Naive thymus-derived CD8-positive, alpha-beta T cell (primary cell): ENCODE results near the gene DFFA. TPM values are rescaled to one million over a fixed set of nuclear protein-coding genes. Genes with fewer than 3 reads are reported as not detected.
A peak's percentile ranks its signal among the peaks of the same experiment; 100 is the strongest.
"Not testable (repeated sequence)": the region's sequence is repeated elsewhere in the genome, so short reads cannot be mapped to it uniquely, and the experiment has no call there.

Experiments
- ATAC-seq, 2 donors: fragments of 150-1000 bp; cut with Tn5 transposase in 1 of 2; sonication (Bioruptor Pico), chemical (Tn5 transposase) in 1 of 2; 1 replicate in 1 of 2; 2 replicates in 1 of 2; pipeline ENCODE4 v1.10.0; 2021; ENCODE audit warnings: mild to moderate bottlenecking in 2 of 2, moderate library complexity in 2 of 2
- POLR2A ChIA-PET: fragments of 350-600 bp; sonication (Branson Sonifier 250); formaldehyde crosslinking; loops from one replicate; lab custom pipeline; 2021; ENCODE audit warnings: antibody characterized with exemption; lab: Charles Lee
- DNase-seq, 10 donors: peaks; one replicate each; pipeline versions ENCODE4 v3.0.0 to v3.0.0-alpha.2; 2020 to 2022
- H3K27ac Mint-ChIP-seq, 10 donors: one replicate each; pipeline ENCODE4 v1.8.0; 2020 to 2022; ENCODE audit warnings: mild to moderate bottlenecking in 10 of 10, mixed read lengths in 10 of 10, moderate library complexity in 4 of 10, inconsistent platforms in 1 of 10
- H3K27me3 Mint-ChIP-seq, 5 donors: one replicate each; pipeline ENCODE4 v1.8.0; 2021 to 2022; ENCODE audit warnings: mixed read lengths in 5 of 5
- H3K36me3 Mint-ChIP-seq, 3 donors: one replicate each; pipeline ENCODE4 v1.8.0; 2020 to 2022; ENCODE audit warnings: mixed read lengths in 3 of 3, mild to moderate bottlenecking in 2 of 3, inconsistent platforms in 1 of 3
- H3K4me1 Mint-ChIP-seq, 4 donors: one replicate each; pipeline ENCODE4 v1.8.0; 2021 to 2022; ENCODE audit warnings: mixed read lengths in 4 of 4
- H3K4me3 Mint-ChIP-seq, 10 donors: one replicate each; pipeline ENCODE4 v1.8.0; 2020 to 2022; ENCODE audit warnings: mild to moderate bottlenecking in 10 of 10, mixed read lengths in 10 of 10, moderate library complexity in 6 of 10, inconsistent platforms in 1 of 10
- H3K9me3 Mint-ChIP-seq, 9 donors: one replicate each; pipeline ENCODE4 v1.8.0; 2020 to 2022; ENCODE audit warnings: mixed read lengths in 9 of 9, mild to moderate bottlenecking in 3 of 9, inconsistent platforms in 1 of 9, moderate library complexity in 1 of 9
- polyA plus RNA-seq, 3 donors: library from polyadenylated mRNA; unstranded; fragments of 300-500 nt; fragmentation: Illumina TruSeq; gene quantifications; one replicate each; pipeline ENCODE4 v1.2.3, GENCODE V29; 2021
- total RNA-seq, 8 experiments: library from RNA in 2 of 8; stranded (reverse) in 2 of 8; gene quantifications; one replicate each; pipeline ENCODE4 v1.2.3 and lab custom pipeline; 2021 to 2026

The DFFA gene
- total and polyA plus RNA-seq, 5 experiments from 2014 or later = 18.4 to 42.6 (median 30.2) TPM

DNA sequence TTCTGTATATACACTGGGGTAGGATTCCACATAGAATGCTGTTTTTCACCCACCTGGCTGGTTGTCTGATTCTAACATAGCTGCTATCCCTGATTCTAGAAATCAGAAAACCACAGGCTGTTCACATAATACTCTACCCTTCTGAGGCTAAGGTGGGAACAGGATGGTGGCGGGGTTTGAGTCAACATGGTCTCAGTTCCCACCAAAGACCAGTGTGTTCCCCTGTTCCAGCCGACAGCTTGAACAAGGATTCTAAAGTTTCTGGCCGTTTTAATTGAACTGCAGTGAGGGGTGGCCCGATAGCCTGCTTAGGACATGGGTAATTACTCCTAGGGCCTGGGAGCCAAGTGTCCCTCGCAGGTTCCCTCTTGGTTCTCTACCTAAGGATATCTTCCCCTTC, 40.9 kb upstream of the DFFA start:
- Mint-ChIP-seq H3K4me3 (peak overlapping the region in 4 of 10 donors; percentile 6 to 52 (median 40)), H3K27ac (peak overlapping the region in 9 of 10 donors; percentile 41 to 91 (median 71)), H3K36me3 (peaks cover 0 to 6% (median 0%) of the 10 kb centered on the region in 3 donors), H3K9me3 (no peaks in the 10 kb centered on the region), H3K27me3 (no peaks in the 10 kb centered on the region), H3K4me1 (peaks cover 25 to 91% (median 75%) of the 10 kb centered on the region in 4 donors)
- no peak for ATAC-seq
- DNase-seq = no peak
- POLR2A ChIA-PET = interaction anchor here (0.7 to 1.0 kb wide), 2 partner anchors 10 to 37 kb away, joined by 3 to 4 read pairs; no protein-coding TSS in a partner anchor

DNA sequence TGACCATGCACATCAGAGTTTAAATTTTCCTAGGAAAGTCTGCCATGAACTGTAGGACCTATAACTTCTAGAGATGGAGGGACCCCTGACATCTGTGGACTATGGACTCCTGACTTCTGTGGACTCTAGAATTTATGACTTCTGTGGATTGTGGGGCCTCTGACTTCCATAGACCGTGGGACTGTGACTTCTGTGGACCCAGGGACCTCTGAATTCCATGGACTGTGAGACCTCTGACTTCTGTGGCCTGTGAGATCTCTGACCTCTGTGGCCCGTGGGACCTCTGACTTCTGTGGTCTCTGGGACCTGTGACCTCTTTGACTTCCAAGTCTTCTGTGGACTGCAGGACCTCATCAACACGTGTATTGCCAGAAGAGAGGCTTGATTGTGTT, 39.2 kb upstream of the DFFA start:
- no peak for DNase-seq
- Mint-ChIP-seq H3K36me3 (peaks cover 0 to 3% (median 0%) of the 10 kb centered on the region in 3 donors), H3K4me3 (peak overlapping the region; percentile 65 to 87 (median 76)), H3K4me1 (peaks cover 26 to 90% (median 77%) of the 10 kb centered on the region in 4 donors), H3K27me3 (no peaks in the 10 kb centered on the region), H3K9me3 (no peaks in the 10 kb centered on the region), H3K27ac (peak overlapping the region; percentile 61 to 94 (median 84))
- no peak for ATAC-seq
- POLR2A ChIA-PET = interaction anchor here (0.5 to 2.0 kb wide), 5 partner anchors 9 to 1510 kb away, joined by 3 to 8 read pairs (median 3); partner anchors contain the start of gene TARDBP

DNA sequence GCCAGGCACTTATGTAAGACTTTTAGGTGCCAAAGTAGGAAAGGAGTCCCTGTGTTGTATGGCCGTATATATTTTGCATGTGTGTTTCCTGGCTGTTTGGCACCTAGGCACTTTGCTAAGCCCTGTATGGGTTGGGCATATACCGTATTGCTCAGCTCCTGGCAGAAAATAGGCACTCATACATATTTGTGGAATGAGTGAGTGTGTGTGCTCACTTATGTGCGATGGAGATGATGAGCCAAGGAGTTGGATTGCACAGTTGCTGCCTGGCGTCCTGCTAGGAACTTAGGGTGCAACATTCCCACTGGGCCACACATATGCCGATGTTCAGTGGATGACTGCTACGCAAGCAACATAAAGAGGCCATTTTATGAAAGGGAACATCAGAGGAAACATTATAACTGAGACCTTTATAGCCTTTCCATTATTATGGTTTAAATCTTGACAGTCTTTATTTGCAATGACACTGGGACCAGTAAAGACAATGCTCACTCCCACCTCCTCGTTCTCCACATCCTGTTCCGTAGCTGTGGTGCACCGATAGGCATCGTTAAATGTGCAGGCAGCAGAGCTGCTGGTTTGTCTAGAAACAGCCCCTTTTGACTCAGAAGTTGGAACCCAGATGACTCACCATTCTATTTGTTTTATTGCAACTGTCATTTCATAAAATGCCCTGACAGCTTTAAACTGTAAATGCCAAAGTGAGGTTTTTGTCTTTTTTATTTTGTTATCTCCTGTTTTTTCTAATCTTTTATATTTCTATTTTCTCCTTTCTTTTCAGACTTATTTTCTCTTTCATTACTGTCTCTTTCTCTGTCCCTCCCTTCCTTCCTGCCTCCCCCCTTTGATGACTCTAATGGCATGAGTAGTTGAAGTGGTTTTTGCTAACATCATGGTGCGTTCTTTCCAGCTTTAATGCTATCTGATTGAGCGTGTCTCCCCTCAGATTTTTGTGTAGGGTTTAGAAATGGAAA, 38.5 kb upstream of the DFFA start:
- Mint-ChIP-seq H3K27me3 (no peaks in the 10 kb centered on the region), H3K4me3 (peak overlapping the region; percentile 65 to 87 (median 76)), H3K36me3 (peaks cover 0 to 3% (median 0%) of the 10 kb centered on the region in 3 donors), H3K9me3 (no peaks in the 10 kb centered on the region), H3K4me1 (peaks cover 28 to 85% (median 72%) of the 10 kb centered on the region in 4 donors), H3K27ac (peak overlapping the region; percentile 61 to 94 (median 84))
- DNase-seq = peak; percentile 22 to 87 (median 66)
- POLR2A ChIA-PET = interaction anchor here (0.5 to 2.0 kb wide), 6 partner anchors 8 to 1509 kb away, joined by 3 to 8 read pairs (median 3); partner anchors contain the start of gene TARDBP
- peak; percentile 92 to 97 for ATAC-seq

DNA sequence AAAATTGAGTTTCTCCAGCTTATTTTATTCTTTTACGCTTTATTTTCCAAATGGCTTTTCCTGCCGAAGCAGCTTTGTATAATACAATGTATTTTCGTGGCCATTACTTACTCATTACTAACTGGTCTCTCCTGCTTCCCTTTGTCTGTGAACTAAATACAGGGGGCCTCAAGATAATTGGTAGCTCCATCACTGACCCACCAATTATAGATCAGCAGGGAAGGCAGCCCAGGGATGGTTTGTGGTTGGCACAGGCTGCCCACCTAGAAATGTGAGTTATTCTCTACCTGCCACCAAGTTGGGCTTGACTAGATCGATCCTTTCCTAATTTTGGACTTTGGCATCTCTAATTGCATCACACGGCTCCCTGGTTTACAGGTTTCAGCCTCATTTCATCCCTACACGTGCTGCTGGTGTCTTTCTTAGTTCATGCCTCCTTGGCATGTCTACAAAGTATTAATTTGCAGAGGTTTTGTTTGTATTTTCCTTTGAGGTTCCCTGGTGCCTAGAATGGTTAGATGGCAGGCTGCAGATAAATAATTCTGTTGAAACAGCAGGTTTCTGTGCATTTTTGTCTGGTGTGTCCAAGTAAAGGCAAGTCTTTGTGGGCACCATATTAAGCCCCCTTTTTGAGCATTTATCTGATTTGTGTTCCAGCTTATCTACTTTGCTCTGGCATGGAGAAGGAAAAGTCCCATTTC, 37.6 kb upstream of the DFFA start:
- DNase-seq = no peak
- no peaks in the 10 kb centered on the region for H3K9me3 Mint-ChIP-seq
- H3K36me3 Mint-ChIP-seq = peaks cover 0 to 5% (median 0%) of the 10 kb centered on the region in 3 donors
- H3K27ac Mint-ChIP-seq = peak overlapping the region in 9 of 10 donors; percentile 78 to 94 (median 85)
- no peaks in the 10 kb centered on the region for H3K27me3 Mint-ChIP-seq
- H3K4me1 Mint-ChIP-seq = peaks cover 24 to 79% (median 67%) of the 10 kb centered on the region in 4 donors
- POLR2A ChIA-PET = interaction anchor here (0.6 to 2.0 kb wide), 3 partner anchors 12 to 503 kb away, joined by 3 to 8 read pairs (median 5); partner anchors contain the start of gene TARDBP
- ATAC-seq = no peak
- peak overlapping the region in 8 of 10 donors; percentile 65 to 87 (median 76) for H3K4me3 Mint-ChIP-seq

DNA sequence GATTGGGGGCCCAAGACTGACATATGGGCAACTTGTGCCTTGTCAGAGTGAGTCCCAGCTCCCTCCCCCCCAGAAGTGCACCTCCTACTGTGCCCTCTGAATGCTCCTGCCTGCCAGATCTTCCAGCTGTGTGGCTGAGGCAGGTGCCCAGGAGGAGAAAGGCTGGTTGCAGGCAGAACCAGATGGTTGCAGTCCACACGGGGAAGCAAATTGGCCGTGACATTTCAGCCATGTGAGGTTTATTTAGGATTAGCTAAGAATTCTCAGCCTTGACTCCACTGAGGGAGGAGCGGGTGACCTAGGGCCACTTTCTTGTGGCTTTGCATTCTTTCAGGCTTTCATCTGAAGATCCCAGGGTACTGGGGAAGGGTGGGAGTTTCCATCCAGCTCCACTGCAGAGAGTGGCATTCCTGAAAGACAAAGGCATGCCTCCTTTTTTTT, 36.2 kb upstream of the DFFA start:
- Mint-ChIP-seq H3K9me3 (no peaks in the 10 kb centered on the region), H3K27ac (peak overlapping the region in 2 of 10 donors; percentile 13 to 43), H3K36me3 (peaks cover 0 to 8% (median 0%) of the 10 kb centered on the region in 3 donors), H3K27me3 (no peaks in the 10 kb centered on the region), H3K4me3 (no peak overlapping the region), H3K4me1 (peaks cover 16 to 65% (median 55%) of the 10 kb centered on the region in 4 donors)
- POLR2A ChIA-PET = interaction anchor here (1.0 to 3.9 kb wide), 3 partner anchors 8 to 12 kb away, joined by 4 to 16 read pairs (median 5); no protein-coding TSS in a partner anchor
- ATAC-seq = no peak
- DNase-seq = no peak

DNA sequence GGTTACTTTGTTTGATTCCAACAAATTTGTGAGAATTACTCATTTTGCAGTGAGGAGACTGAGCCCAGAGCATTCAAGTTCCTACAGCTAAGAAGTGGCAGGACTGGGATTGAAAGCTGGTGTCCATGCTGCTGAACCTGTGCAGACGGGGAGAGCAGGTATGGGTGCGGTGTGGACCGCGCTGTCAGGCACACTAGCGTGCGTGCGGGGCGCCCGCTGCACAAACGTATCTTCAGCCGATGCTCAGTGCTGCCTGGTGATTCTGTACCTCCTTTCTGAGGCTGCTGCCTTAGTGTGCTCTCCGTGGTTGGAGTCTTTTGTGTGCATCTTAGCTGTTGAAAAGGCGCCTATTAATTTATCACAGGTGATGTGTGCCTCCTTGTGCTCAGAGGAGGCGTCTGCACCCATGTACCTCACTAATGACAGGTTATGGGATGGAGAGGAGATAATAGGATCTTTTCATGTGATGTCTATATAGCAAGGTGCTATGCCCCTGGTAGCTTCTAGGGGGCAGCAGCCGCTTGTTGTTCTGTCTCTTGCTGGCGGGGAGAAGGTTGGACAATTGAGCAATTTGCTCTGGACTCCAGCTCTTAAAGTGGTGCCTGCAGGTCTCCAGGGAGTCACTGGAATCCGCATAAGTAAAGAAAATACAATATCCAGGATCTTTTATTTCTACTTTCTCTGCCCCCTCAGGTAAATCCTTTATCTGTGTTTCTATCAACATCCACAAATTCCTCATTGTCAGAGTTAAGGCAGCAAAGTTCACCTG, 35.0 kb upstream of the DFFA start:
- H3K27me3 Mint-ChIP-seq = no peaks in the 10 kb centered on the region
- peaks cover 14 to 56% (median 47%) of the 10 kb centered on the region in 4 donors for H3K4me1 Mint-ChIP-seq
- peak overlapping the region in 2 of 10 donors; percentile 3 to 16 for H3K4me3 Mint-ChIP-seq
- POLR2A ChIA-PET = interaction anchor here (0.7 to 3.9 kb wide), 2 partner anchors 11 to 1375 kb away, joined by 3 to 16 read pairs; no protein-coding TSS in a partner anchor
- ATAC-seq (peak; percentile 43 to 66), DNase-seq (peak; percentile 22 to 70 (median 42))
- H3K9me3 Mint-ChIP-seq = no peaks in the 10 kb centered on the region
- H3K36me3 Mint-ChIP-seq = peaks cover 0 to 9% (median 0%) of the 10 kb centered on the region in 3 donors
- H3K27ac Mint-ChIP-seq = peak overlapping the region in 9 of 10 donors; percentile 7 to 81 (median 70)

DNA sequence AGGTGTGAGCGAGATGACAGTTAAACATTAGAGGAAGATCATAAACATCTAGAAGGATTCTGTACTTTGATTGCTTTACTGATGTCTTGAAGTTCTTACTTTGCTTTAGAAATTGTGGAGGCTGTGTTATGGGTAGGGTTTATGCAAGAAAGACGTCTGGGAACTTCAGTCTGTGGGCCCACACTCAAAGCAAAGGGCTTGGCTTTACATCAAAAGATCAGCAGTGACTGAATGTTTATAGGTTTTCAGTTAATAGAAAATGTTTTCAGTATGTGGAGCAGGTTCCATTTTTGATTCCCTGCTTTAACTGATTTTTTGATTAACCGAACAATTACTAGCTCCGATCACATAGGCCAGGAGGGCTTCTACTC, 34.3 kb upstream of the DFFA start:
- H3K36me3 Mint-ChIP-seq = peaks cover 0 to 13% (median 0%) of the 10 kb centered on the region in 3 donors
- ATAC-seq = no peak
- peak overlapping the region in 5 of 10 donors; percentile 19 to 70 (median 52) for H3K27ac Mint-ChIP-seq
- H3K27me3 Mint-ChIP-seq = no peaks in the 10 kb centered on the region
- POLR2A ChIA-PET = interaction anchor here (3.9 kb wide), 1 partner anchor 10 kb away, joined by 16 read pairs; no protein-coding TSS in a partner anchor
- DNase-seq = no peak
- peaks cover 14 to 57% (median 46%) of the 10 kb centered on the region in 4 donors for H3K4me1 Mint-ChIP-seq
- H3K4me3 Mint-ChIP-seq = no peak overlapping the region
- H3K9me3 Mint-ChIP-seq = no peaks in the 10 kb centered on the region

DNA sequence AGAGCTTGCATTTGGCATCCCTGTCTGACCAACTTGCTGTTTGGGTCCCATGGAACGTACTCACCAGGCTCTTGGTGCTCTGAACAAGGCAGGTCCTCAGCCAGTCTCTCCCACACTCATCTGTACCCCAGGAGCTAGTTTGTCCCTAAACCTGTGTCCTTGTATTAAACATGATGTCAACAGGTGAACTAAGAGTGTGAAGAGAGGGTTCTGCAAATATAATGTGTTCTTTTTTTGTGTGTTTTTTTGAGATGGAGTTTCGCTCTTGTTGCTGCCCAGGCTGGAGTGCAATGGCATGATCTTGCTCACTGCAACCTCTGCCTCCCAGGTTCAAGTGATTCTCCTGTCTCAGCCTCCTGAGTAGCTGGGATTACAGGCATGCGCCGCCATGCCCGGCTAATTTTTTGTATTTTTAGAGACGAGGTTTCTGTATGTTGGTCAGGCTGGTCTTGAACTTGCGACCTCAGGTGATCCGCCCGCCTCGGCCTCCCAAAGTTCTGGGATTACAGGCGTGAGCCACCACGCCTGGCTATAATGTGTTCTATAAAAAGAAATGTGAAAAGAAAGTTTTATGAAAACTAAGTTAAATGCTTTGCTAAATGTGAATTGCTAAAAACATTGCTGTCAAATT, 33.8 kb upstream of the DFFA start:
- not testable (repeated sequence) for H3K9me3 Mint-ChIP-seq, H3K27me3 Mint-ChIP-seq, ATAC-seq, DNase-seq, H3K4me3 Mint-ChIP-seq
- POLR2A ChIA-PET = interaction anchor here (3.9 kb wide), 1 partner anchor 10 kb away, joined by 16 read pairs; no protein-coding TSS in a partner anchor
- peaks cover 0 to 13% (median 0%) of the 10 kb centered on the region in 3 donors for H3K36me3 Mint-ChIP-seq
- peaks cover 14 to 52% (median 41%) of the 10 kb centered on the region in 4 donors for H3K4me1 Mint-ChIP-seq
- H3K27ac Mint-ChIP-seq = peak overlapping the region in 6 of 10 donors; percentile 19 to 70 (median 42)

DNA sequence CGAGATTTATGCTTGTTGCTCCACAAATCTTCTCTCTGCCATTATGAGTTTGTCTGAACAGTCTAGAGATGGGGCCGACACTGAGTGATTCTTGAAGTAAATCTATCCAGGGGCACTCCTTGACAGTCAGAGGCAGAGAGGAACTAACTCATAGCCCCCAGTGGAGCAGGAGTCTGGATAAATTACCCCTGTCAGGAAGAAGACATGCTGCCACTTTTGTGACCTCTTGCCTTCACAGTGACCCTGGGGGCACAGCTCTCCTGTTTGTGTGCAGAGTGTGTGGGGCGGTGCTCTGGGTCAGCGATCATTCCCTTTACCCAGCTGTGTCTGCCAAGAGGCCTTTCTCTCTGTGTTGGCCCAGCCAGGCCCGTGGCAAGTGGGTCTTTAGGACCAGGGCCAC, 31.9 kb upstream of the DFFA start:
- H3K36me3 Mint-ChIP-seq = peaks cover 0 to 20% (median 0%) of the 10 kb centered on the region in 3 donors
- POLR2A ChIA-PET = no interaction called here
- ATAC-seq = no peak
- no peak for DNase-seq
- peaks cover 10 to 46% (median 30%) of the 10 kb centered on the region in 4 donors for H3K4me1 Mint-ChIP-seq
- H3K9me3 Mint-ChIP-seq = no peaks in the 10 kb centered on the region
- H3K4me3 Mint-ChIP-seq = no peak overlapping the region
- H3K27ac Mint-ChIP-seq = peak overlapping the region in 2 of 10 donors; percentile 34 to 35
- H3K27me3 Mint-ChIP-seq = no peaks in the 10 kb centered on the region

DNA sequence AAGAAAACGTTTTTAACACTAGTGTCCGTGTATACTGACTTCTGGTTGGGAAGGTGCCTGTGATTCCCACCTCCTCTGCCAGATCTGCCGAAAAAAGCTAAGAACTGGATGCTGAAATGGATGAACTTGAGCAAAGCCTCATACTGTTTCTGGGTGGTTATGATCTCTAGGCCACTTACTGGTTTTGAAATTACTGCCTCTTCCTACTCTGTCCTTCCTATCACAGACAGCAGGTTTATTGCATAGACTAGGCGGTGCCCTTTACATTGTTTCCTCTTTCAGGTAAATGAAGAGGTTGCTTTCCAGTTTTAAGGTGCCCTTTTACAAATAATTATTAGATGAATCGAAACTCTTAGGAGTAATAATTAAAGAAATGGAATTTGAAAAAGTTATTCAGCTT, 29.9 kb upstream of the DFFA start:
- H3K27ac Mint-ChIP-seq = peak overlapping the region in 2 of 10 donors; percentile 2 to 25
- no peak for DNase-seq
- peaks cover 11 to 50% (median 36%) of the 10 kb centered on the region in 4 donors for H3K4me1 Mint-ChIP-seq
- no peak overlapping the region for H3K4me3 Mint-ChIP-seq
- no peaks in the 10 kb centered on the region for H3K27me3 Mint-ChIP-seq
- peaks cover 0 to 29% (median 0%) of the 10 kb centered on the region in 3 donors for H3K36me3 Mint-ChIP-seq
- no peak for ATAC-seq
- no peaks in the 10 kb centered on the region for H3K9me3 Mint-ChIP-seq
- POLR2A ChIA-PET = interaction anchor here (0.6 to 0.7 kb wide), 3 partner anchors 9 to 725 kb away, joined by 3 to 5 read pairs (median 3); no protein-coding TSS in a partner anchor
